Gastrocnemius medialis (tissue), 4 donors: ENCODE measurements around the gene RBMS3. TPM values are rescaled to one million over a fixed set of nuclear protein-coding genes. Genes with fewer than 3 reads are reported as not detected.

ENCODE experiments used
- ATAC-seq, 2 donors: fragments of 150-250 bp; one replicate each; pipeline ENCODE4 v1.9.1; 2016
- DNase-seq, 2 donors: peaks; one replicate each; pipeline ENCODE4 v3.0.0-alpha.2; 2019
- H3K27ac ChIP-seq, 4 donors: fragments of 200-600 bp; sonication (generic); 1 replicate in 1 of 4; 2 replicates in 3 of 4; pipeline ENCODE4 v1.5.1; 2016 to 2018; ENCODE audit warnings: mild to moderate bottlenecking in 2 of 4, moderate library complexity in 1 of 4
- H3K27me3 ChIP-seq, 3 donors: fragments of 200-600 bp; sonication (generic) in 2 of 3; 1 replicate in 1 of 3; 2 replicates in 2 of 3; pipeline versions ENCODE4 v1.5.1 to v1.6.0; 2016 to 2019; ENCODE audit warnings: mild to moderate bottlenecking in 1 of 3, moderate library complexity in 1 of 3
- H3K36me3 ChIP-seq, 2 donors: fragments of 200-600 bp; sonication (generic) in 1 of 2; one replicate each; pipeline ENCODE4 v1.5.1; 2017 to 2018
- H3K4me1 ChIP-seq, 2 donors: fragments of 200-600 bp; sonication (generic) in 1 of 2; one replicate each; pipeline ENCODE4 v1.5.1; 2016 to 2017; ENCODE audit warnings: mild to moderate bottlenecking in 2 of 2
- H3K4me3 ChIP-seq, 4 donors: fragments of 200-600 bp; sonication (generic) in 3 of 4; 1 replicate in 1 of 4; 2 replicates in 3 of 4; pipeline ENCODE4 v1.5.1; 2016 to 2019; ENCODE audit warnings: mild to moderate bottlenecking in 2 of 4
- H3K9me3 ChIP-seq, 3 donors: fragments of 200-600 bp; sonication (generic) in 2 of 3; 1 replicate in 1 of 3; 2 replicates in 2 of 3; pipeline ENCODE4 v1.5.1; 2016 to 2019
- CTCF ChIP-seq, 5 experiments: fragments of 450-650 bp in 3 of 5; fragments of 200-600 bp in 2 of 5; sonication (generic) in 2 of 5; IDR thresholded peaks in 4 of 5; conservative IDR thresholded peaks in 1 of 5; 1 replicate in 4 of 5; 2 replicates in 1 of 5; pipeline ENCODE4 v1.5.1; 2016 to 2019; ENCODE audit warnings: antibody characterized with exemption in 5 of 5, mild to moderate bottlenecking in 3 of 5, moderate library complexity in 3 of 5
- POLR2A ChIP-seq, 2 donors: fragments of 450-650 bp; IDR thresholded peaks; one replicate each; pipeline ENCODE4 v1.6.1; 2017; ENCODE audit warnings: antibody characterized with exemption in 2 of 2, mild to moderate bottlenecking in 2 of 2, moderate library complexity in 2 of 2
- in situ Hi-C, 4 donors: fragments of 200-750 bp; cut with MboI; loops; one replicate each; pipeline versions ENCODE4 v1.15.0 to v1.8.0; 2017; ENCODE audit warnings: low sequenced_read_pairs in 4 of 4
- intact Hi-C: fragments of 100-400 bp; cut with DNase I; formaldehyde crosslinking; loops from one replicate; pipeline ENCODE4 v1.15.1; 2023; ENCODE audit warnings: low total_unique reads
- total RNA-seq, 4 donors: library from RNA; depleted of rRNA; stranded (reverse); fragments of >200 nt; gene quantifications; one replicate each; pipeline versions ENCODE4 v1.1.0 to v1.2.3, GENCODE V29; 2016

Gene RBMS3
- total RNA-seq, 4 donors from 2014 or later, result 16.1 to 38.8 (median 22.7) TPM

- Histone ChIP-seq H3K27me3 (no peaks in the 10 kb centered on the region), H3K36me3 (no peaks in the 10 kb centered on the region), H3K27ac (no peak overlapping the region), H3K9me3 (no peaks in the 10 kb centered on the region), H3K4me1 (peaks cover 13 to 14% of the 10 kb centered on the region in 2 donors), H3K4me3 (no peak overlapping the region)
- in situ Hi-C loops (no loop called here), intact Hi-C loops (no loop called here)
- no peak for DNase-seq
- no peak for TF ChIP-seq POLR2A (IDR thresholded peaks at IDR 0.05)
- TF ChIP-seq CTCF (IDR thresholded peaks at IDR 0.05 in 4 of 5, conservative IDR thresholded peaks at IDR 0.05 in 1 of 5), result no peak
- no peak for ATAC-seq
Measured at GRCh38 chr3:29581311-29581710, 300.4 kb downstream of the RBMS3 start.

GRCh38 chr3:29582273-29582672, 301.4 kb downstream of the RBMS3 start:
- intact Hi-C loops (no loop called here), in situ Hi-C loops (no loop called here)
- no peaks in the 10 kb centered on the region for H3K27me3 ChIP-seq
- H3K9me3 ChIP-seq, result no peaks in the 10 kb centered on the region
- no peak for TF ChIP-seq POLR2A (IDR thresholded peaks at IDR 0.05)
- TF ChIP-seq CTCF (IDR thresholded peaks at IDR 0.05 in 4 of 5, conservative IDR thresholded peaks at IDR 0.05 in 1 of 5), result no peak
- no peaks in the 10 kb centered on the region for H3K36me3 ChIP-seq
- H3K4me3 ChIP-seq, result no peak overlapping the region
- no peak overlapping the region for H3K27ac ChIP-seq
- DNase-seq, result no peak
- H3K4me1 ChIP-seq, result peaks cover 13 to 14% of the 10 kb centered on the region in 2 donors
- no peak for ATAC-seq

- in situ Hi-C loops, result no loop called here
- Histone ChIP-seq H3K9me3 (no peaks in the 10 kb centered on the region), H3K36me3 (no peaks in the 10 kb centered on the region), H3K27me3 (no peaks in the 10 kb centered on the region), H3K4me1 (peaks cover 13 to 14% of the 10 kb centered on the region in 2 donors), H3K27ac (no peak overlapping the region), H3K4me3 (no peak overlapping the region)
- DNase-seq (no peak), ATAC-seq (no peak)
- TF ChIP-seq CTCF (IDR thresholded peaks at IDR 0.05 in 4 of 5, conservative IDR thresholded peaks at IDR 0.05 in 1 of 5) (no peak), POLR2A (IDR thresholded peaks at IDR 0.05) (no peak)
- intact Hi-C loops, result no loop called here
Measured at GRCh38 chr3:29583861-29584260, 303.0 kb downstream of the RBMS3 start.

GRCh38 chr3:29585368-29585767, 304.5 kb downstream of the RBMS3 start:
- no peak overlapping the region for H3K27ac ChIP-seq
- no peak for TF ChIP-seq POLR2A (IDR thresholded peaks at IDR 0.05)
- no peak for TF ChIP-seq CTCF (IDR thresholded peaks at IDR 0.05 in 4 of 5, conservative IDR thresholded peaks at IDR 0.05 in 1 of 5)
- DNase-seq, result no peak
- H3K4me1 ChIP-seq, result peaks cover 19 to 20% of the 10 kb centered on the region in 2 donors
- intact Hi-C loops, result no loop called here
- no peaks in the 10 kb centered on the region for H3K9me3 ChIP-seq
- in situ Hi-C loops, result no loop called here
- no peak overlapping the region for H3K4me3 ChIP-seq
- H3K27me3 ChIP-seq, result no peaks in the 10 kb centered on the region
- H3K36me3 ChIP-seq, result no peaks in the 10 kb centered on the region
- no peak for ATAC-seq

- no peak for DNase-seq
- H3K36me3 ChIP-seq, result no peaks in the 10 kb centered on the region
- H3K9me3 ChIP-seq, result no peaks in the 10 kb centered on the region
- no peaks in the 10 kb centered on the region for H3K27me3 ChIP-seq
- no peak overlapping the region for H3K4me3 ChIP-seq
- intact Hi-C loops, result no loop called here
- peaks cover 16% of the 10 kb centered on the region in 2 donors for H3K4me1 ChIP-seq
- TF ChIP-seq CTCF (IDR thresholded peaks at IDR 0.05 in 4 of 5, conservative IDR thresholded peaks at IDR 0.05 in 1 of 5) (no peak), POLR2A (IDR thresholded peaks at IDR 0.05) (no peak)
- in situ Hi-C loops, result no loop called here
- no peak for ATAC-seq
- H3K27ac ChIP-seq, result no peak overlapping the region
Measured at GRCh38 chr3:29587340-29587739, 306.5 kb downstream of the RBMS3 start.
